Cerebellar nuclear complex (tissue), 1 donor: ENCODE measurements around the gene RNMT.
"Not testable (repeated sequence)": the region's sequence is repeated elsewhere in the genome, so short reads cannot be mapped to it uniquely, and the experiment has no call there.

ENCODE experiments used
- DNase-seq, 2 experiments: peaks; one replicate each; lab custom pipeline; 2025; lab: John Stamatoyannopoulos, UW

The RNMT gene

DNA sequence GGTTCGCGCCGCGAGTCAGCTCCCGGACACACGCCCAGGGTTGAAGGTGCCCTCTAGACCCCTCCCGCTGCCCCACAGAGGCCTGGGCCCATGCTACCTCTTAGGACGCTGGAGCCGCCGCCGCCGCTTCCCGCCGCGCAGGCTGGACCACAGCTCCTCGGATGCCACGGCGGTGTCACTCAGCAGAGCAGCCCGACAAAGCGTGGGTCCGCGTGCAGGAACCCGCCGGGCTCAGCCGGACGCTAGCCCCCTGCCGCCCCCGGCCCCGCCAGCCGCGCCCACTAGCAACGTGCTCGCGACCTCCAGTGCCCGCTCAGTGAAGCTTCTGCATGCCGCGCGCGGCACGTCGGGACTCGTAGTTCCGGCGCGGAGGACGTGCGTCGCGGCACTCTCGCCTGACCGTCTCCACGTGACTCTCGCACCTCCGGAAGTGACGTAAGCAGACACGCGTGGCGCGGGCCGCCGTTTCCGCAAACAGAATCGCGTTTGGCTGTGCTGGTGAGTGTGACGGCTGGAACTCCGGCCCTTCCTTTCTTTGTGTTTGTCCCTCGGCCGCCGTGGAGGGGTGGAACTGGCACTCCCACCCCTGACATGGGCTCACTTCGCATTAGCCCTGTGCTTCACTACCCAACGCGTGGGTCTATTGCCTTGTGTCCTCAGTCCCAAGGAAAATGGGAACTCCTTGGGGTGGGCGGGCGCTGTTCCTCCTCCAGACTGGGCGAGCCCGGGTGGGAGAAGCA, at the start of gene RNMT, which contains the start of gene FAM210A:
TSS of gene RNMT (plus strand) at position 442 of the 740 bp plus-strand sequence. CDS start 4,845 bp downstream, outside the sequence.
TSS of gene FAM210A (minus strand) at position 327 of the 740 bp plus-strand sequence. CDS start 44,481 bp downstream, outside the sequence.
- DNase-seq = peak; percentile 81 to 84

DNA sequence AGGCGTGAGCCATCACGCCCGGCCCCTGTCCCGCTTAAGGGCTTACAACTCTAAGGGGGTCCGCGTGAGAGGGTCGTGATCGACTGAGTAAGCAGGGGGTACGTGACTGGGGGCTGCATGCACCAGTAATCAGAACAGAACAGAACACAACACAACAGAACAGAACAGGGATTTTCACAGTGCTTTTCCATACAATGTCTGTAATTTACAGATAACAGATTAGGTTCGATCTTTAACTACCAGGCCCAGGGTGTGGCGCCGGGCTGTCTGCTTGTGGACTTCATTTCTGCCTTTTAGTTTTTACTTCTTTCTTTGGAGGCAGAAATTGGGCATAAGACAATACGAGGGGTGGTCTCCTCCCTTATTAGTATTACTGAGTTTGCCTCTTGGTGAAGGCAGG, 49.1 kb upstream of the RNMT start:
- not testable (repeated sequence) for DNase-seq

DNA sequence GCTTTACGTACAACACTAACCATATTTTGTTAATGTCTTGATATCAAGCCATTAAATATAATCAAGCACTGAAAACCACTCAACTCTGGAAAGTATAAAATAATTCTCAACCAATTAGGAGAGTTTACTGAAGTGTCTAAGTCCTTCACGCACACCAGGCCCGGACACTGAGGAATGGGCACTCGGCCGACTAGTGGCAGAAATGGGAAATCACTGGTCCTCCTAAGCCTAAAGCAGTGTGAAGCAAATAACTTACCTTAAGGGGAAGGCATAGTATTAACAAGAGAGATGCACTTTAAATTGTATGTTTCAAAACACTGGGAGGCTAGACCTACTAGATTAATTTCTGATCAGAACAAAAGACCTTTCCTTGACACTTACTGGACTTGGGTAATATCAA, 45.9 kb upstream of the RNMT start:
- no peak for DNase-seq

DNA sequence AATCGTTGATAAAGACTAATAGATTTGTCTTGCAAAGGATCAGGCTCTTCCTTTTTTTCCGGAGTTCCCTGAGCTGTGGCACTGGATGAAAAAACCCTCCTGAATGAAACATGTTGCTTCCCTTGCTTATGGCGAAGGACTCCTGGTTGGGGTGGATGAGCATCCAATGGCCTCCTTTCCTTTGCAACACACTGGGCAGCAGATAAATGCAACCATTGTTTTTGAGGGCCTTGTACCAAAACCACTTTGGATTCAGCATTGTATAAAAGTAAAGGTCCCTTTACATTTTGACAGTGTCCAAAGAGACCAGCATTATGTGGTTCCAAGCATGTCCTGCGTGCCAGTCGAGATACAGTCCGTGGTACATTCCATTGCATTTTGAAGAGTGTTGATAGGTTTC, 44.8 kb upstream of the RNMT start:
- no peak for DNase-seq

DNA sequence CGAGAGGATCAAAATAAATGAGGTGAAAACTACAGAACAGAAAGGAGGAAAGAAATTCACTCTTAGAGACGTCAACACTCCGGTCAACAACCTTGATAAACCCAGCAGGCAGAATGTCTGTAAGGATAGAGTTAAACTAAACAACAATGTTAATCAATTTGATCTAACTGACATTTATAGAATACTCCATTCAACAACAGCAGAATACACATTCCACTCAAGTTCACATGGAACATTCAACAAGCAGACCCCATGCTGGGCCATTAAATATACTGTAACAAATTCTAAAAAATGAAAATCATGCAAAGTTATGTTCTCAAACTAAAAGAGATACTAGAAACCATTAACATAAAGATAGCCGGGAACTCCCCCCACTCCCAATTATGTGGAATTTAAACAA, 41.9 kb upstream of the RNMT start:
- DNase-seq = no peak

DNA sequence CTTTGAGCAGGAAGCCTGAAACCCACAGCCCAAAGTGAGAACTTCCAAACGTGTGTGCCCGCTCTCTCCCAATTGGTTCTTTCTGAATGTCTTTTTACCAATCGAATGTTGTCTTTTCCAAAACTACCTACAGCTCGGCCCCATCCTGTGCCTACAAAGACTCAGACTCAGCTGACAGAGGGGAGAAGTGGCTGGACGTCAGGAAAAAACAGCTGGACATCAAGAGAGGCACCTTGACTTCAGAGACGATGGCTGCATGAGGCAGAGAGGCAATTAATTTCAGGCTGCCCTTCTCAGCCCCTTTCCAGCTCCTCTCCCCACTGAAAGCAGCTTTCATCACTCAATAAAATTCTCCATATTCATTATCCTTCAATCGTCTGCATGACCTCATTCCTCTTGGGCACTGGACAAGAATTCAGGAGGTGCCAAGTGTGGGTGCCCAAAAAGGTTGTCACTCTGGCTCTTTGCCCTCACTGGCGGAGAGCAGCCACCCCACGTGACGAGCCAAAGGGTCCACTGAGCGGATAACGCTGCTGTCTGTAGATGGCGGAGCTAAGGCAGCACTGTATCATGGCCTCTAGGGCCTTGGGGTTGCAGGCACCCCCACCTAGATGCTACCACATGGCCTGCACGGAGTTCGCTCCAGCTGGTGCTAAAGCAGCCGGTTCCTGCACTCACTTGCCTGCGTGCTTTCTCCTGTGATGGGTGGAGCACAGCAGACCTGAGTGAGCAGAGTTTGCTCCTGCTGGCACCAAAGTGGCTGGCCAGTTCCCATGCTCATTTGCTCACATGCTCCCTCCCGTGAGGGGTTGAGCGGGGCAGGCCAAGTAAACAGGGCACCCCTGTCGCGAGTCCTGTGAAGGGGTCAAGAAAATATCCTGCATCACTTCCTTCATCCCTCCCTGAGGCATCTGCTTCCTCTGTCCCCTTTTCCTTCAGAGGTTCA, 38.0 kb upstream of the RNMT start:
- peak in 1 of 2 experiments; percentile 13 for DNase-seq

DNA sequence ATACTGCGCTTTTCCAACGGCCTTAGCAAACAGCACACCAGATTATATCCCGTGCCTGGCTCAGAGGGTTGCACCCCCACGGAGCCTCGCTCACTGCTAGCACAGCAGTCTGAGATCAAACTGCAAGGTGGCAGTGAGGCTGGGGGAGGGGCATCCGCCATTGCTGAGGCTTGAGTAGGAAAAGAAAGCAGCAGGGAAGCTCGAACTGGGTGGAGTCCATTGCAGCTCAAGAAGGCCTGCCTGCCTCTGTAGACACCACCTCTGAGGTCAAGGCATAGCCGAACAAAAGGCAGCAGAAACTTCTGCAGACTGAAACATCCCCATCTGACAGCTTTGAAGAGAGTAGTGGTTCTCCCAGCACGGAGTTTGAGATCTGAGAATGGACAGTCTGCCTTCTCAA, 36.4 kb upstream of the RNMT start:
- DNase-seq = not testable (repeated sequence)

DNA sequence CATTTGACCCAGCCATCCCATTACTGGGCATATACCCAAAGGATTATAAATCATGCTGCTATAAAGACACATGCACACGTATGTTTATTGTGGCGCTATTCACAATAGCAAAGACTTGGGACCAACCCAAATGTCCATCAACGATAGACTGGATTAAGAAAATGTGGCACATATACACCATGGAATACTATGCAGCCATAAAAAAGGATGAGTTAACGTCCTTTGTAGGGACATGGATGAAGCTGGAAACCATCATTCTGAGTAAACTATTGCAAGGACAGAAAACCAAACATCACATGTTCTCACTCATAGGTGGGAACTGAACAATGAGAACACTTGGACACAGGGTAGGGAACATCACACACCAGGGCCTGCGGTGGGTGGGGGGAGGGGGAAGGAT, 31.1 kb upstream of the RNMT start:
- DNase-seq = not testable (repeated sequence)

DNA sequence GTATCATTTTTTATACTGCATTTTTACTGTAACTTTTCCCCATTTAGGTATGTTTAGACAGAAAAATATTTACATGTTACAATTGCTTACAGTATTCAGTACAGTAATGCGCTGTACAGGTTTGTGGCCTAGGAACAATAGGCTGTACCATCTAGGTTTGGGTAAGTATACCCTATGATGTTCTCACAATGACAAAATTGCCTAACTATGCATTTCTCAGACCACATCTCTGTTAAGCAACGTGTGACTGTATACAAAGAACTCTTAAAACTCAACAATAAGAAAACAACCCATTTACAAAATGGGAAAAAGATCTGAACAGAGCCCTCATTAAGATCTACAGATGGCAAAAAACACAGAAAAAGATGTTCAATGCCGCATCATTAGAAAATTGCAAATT, 29.5 kb upstream of the RNMT start:
- DNase-seq = no peak

DNA sequence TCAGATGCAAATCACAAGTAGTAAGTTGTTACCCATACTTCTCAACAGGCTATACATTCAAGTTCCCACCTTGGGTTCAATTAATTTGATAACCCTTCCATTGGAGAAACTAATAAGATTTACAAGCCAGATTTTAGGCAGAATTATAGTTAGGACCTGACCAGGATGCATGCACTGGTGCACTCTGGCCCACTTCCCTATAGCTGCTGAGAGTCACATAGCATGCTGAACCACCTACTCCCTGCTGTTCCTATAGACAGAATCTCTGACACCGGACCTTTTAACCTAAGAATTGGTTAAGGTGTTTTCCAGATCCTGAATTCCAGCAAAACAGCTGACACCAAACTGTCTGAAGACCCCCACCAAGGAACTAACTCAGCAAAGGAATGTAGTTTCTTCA, 26.3 kb upstream of the RNMT start:
- DNase-seq = no peak

DNA sequence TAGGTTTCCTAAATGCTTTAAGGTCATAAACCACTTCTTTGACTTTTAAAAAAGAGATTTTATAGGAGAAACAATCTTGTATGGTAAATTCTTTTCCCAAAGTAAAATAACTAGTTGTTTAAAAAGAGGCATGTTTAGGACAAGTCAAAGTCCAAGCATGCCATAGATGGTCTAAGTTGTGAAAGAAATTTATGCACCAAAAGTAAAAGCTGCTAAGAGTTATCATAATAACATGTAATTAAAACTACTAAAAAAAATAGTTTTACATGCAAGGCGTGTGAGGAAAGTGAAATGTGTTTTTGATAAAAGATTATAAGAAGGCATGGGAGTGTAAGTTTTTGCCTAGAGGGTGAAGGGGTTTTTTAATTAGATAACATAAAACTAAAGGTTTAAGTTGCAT, 22.6 kb upstream of the RNMT start:
- no peak for DNase-seq

DNA sequence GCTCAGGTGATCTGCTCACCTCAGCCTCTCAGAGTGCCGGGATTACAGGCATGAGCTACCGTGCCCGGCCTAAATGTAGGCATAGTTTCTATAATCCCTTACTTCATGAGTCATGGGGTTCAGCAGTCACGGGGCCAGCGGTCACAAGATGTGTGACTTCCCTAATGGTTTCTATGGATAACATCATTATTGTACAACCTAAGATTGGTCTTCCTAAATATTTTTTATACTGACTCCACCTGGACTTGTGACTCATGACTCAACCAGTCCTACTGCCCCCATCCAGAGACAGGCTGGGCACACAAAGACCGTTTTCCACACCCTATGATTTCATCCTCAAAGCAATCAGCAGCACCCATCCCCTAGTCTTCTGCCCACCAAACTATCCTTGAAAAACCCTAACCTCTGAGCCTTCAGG, 16.1 kb upstream of the RNMT start:
- no peak for DNase-seq

DNA sequence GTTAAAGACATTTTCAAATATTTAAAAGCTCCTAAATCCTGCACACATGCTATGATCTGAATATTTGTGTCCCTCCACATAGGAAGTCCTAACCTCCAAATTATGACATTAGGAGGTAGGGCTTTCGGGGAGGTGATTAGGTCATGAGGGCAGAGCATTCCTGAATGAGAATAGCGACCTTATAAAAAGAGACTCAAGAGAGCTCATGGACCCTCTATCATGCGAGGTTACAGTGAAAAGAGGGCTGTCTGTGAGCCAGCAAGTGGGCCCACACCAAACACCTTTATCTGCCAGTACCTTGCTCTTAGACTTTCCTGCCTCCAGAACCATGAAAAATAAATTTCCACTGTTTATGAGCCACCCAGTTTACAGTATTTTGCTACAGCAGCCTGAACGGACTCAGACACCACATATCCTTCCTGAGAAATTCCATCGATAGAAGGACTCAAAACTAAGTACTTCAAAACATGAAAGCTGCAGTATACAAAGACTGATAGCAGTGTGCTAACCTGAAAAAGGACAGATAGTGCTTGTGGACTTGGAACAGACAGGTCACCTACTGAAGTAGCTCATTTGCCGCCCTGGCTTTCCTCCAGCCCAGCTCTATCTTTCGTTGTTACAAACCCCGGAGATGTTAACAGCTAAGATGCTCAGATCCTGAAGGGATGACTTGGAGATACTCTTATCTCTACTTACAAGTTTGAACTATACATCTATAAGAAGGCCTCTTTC, 13.9 kb upstream of the RNMT start:
- DNase-seq = no peak

DNA sequence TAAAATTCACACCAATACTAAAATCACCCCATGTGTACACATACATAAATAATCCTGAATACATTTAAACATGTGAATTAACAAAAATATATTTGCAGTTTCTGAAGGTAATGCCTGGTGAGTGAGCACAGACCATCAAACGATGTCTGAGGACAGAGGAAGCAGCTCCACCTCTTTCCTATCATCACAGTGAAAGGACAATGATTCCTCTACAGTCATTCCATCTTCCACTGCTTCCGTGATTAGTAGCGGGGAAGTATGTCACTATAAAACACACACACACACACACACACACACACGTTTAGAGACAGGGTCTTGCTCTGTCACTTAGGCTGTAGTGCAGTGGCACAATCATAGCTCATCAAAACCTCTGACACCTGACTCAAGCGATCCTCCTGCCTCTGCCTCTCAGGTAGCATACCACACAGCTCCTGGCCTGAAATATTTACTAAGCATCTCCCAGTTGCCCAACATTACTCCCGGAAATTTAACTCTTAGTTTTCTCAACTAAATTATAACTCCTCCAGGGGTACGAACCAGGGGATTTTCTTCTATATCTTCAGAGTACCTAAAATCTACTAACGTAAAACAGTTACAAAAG, 12.9 kb upstream of the RNMT start:
- no peak for DNase-seq

DNA sequence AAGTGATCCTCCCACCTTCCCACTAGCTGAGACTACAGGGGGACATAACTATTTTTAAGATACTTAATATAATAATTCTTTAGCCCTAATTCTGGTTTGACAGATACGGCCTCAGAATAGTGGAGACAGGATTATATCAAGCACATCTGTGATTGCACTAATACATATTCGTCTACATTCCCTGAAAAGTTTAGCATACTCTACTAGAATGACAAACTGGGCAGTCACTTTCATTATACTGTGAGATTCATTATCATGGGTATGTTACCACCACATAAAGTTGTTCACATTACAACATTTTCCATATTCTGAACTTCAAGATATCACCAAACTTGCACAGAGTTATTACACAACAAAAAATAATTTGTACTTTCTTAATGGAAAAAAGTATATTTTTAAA, 11.1 kb upstream of the RNMT start:
- no peak for DNase-seq

DNA sequence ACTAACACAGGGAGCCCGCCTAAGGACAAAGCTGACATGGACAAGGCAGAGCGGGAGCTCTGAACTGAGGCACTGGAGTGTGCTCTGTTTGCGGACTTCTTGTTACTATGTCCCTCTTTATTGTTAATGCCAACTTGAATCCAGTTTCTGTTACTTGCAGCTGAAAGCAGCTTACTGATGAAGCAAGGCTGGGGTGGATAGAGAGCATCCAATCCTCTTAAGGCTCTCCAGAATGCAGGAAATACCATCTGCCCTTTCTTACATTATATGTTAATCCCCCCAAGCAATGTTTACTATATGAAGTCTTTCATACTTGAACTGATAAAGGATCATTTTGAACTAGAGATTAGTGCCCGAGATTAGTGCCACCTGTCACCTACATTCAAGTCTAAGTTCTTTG, 9.6 kb upstream of the RNMT start:
- DNase-seq = no peak

DNA sequence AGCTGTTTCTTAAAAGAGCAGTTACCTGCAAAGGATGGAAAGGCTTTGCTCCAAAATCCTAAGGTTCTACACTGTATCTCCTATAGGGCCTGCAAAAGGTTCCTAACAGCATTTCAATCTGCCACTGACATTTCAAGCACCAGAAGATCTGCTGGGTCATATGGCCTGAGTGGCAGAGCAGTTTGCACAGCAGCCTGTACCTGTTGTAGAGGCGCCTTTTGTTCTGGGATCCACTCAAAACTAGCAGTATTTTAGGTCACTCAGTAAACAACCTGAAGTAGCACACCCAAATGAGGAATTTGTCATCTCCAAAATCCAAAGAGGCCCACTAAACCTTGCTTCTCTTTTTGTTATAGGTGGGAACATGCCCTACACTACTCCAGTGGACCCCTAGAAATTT, 6.3 kb upstream of the RNMT start:
- DNase-seq = no peak

DNA sequence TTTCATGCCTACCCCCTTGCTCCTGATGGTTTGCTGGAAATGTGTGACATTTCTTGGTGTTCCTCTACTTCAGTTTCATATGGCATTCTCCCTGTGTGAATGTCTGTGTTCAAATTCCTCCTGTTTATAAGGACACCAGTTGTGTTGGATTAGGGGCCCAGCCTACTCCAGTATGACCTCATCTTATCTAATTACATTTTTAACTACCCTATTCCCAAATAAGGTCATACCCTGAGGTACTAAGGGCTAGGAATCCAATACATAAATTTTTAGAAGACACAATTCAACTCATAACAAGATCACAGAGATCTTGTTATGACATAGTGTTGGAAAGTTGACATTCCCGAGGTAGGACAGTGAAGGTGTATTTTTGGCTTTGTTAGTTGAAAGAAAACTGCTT, 5.6 kb upstream of the RNMT start:
- DNase-seq = no peak

DNA sequence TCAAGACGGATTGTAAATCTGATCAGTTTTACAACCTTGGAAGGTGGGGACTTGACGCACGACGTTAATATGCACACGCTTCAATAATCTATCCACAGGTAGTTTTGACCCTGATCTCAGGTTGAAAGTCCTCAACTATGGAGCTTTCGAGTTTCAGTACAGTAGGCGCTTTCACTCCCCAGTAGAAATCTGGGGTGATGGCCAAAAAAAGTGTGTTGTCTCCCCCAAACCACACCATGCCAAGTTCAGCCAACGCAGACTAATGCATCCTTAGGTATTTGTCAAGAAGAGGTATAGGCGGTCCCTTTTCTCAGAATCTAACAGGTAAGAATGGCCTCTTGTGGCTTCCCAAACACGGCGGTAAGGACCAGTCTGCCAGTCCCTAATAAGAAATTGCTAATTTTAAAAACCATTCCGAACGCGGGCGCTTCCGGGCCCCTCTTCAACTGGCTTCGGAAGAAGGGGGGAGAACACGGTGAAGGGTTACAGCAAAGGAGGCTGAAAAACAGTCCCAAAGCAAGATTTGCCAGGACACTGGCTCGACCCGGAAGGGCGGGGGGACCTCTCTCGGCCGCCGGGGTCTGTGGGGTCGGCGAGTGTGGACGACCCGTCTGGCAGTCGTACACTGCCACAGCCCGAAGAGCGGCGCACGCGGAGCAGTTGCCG, 774 bp upstream of the RNMT start:
- no peak for DNase-seq

DNA sequence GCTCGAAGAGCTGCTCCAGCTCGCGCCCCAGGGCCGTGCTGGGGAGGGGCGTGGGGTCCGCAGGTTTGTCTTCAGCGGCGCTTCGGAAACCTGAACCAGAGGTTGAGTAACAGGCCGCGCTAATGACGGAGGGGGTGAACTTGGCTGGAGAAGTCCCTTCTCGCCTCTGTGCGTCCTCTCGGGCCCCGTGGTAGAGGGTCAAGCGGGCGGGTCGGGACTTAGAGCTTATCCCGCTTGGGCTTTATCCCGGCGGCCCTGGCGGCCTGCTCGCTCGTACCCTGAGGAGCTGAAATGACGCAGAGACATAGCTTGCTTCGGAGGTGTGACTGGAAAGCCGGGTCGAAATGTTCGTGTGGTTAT, 479 bp downstream of the RNMT start:
- no peak for DNase-seq

DNA sequence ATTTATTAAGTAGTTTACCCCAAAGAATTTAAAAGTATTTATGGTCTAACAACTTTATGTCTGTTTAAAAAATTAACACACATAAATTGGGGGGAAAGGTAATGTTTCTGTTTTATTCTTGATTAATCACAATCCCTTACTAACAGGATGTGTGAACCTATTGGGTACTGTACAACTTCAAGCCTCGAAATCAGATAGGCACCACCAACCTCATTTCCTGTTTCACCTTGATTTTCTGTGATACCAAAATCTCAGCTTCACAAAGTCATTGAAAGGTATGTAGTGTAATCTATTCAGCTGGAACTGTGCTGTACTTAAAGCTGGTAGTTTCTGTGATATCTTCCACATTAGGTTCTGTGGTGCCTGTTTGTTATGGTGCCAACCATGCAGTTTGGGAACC, 4.0 kb downstream of the RNMT start:
- no peak for DNase-seq
